Iris pigment epithelial cell (primary cell): ENCODE measurements around the gene ENOPH1.
A peak's percentile ranks its signal among the peaks of the same experiment; 100 is the strongest.
"Not testable (repeated sequence)": the region's sequence is repeated elsewhere in the genome, so short reads cannot be mapped to it uniquely, and the experiment has no call there.

Source experiments
- DNase-seq: peaks from one replicate; pipeline ENCODE4 v3.0.0-alpha.2; 2011; ENCODE audit warnings: low read depth

Gene ENOPH1

DNA sequence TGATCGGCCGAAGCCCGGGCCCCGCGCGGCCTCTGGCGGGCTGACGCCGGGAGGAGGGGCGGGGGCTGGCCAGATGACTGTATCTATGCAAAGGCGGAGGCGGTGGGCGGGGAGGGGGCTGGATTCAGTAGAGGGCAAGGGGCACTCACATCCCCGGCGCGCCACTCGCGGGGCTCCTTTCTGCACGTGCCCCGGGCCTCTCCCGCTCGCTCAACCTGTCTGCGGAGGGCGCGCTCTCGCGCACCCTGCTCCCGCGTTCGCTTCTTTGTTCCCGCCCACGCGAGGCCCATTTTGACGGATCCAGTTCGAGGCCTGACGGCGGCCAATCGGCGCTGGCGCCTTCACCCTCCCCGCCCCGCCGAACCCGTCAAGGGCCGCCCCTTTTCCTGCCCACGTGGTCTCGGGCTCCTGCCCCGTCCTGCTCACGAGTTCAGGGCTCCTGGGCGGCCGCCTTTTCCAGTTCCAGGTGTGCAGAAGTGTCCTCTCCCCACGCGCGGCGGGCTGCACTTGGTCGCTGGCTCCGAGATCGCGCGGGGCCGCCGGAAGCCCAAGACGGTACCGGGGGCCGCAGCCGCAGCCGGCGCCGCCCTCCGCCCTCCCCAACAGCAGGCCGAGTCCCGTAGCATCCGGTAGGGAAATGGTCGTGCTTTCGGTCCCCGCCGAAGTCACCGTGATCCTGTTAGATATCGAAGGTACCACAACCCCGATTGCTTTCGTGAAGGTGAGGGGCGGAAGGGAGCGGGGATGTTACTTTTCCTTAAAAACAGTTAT lies at the start of gene ENOPH1, which contains the start of gene HNRNPDL:
TSS of gene ENOPH1 (plus strand) at position 398 of the 771 bp plus-strand sequence. CDS start at position 638, 240 bp downstream.
TSS of gene HNRNPDL (minus strand) at position 270 of the 771 bp plus-strand sequence. CDS start 772 bp downstream, outside the sequence.
- DNase-seq = peak; percentile 96

DNA sequence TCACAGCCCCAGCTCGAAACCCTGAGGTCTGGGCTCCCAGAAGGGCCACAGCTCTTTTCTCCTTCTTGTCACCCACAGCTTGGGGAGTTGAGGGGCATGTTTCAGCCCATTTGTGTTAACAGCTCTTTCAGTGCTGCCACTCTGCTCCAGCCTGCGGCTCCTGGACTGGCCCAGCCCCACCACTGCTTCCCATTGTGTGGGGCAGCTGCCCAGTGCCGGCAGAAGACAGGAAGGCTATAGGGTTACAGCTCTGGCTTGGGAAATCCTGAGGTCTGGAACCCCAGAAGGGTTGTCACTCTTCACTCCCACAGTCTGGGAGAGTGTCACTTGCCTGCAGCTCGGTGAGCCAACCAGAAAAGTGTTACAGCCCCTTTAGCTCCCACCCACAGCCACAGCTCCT lies 49.6 kb upstream of the ENOPH1 start:
- DNase-seq = no peak

- DNase-seq = no peak
Observed at GRCh38 chr4:82381235-82381634, 49.2 kb upstream of the ENOPH1 start.

DNA sequence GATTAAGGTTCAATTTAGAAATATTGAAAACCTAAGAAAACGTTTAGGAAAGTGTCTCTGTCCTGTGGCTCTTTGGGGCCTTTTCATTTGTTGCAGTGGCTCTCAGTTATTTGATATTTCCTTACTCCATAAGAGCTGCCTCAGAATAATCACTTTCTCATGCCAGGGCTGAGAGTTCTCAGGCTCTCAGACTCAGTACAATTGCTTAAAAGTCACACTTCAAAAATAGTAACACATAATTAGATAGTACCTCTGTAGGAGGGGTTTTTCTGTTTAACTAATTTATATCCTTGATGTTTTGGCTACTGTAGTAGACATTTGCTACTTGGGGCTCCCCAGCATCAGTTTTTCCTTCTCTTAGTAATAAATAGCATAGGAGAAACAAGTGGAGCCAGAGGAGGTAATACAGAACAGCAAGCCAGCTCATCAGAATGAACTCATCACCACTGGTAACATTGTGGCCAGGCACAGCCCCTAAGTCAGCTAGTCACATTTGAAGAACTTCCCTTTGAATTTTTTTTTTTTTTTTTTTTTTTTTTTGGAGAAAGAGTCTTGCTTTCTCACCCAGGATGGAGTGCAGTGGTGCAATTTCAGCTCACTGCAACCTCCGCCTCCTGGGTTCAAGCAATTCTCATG lies 48.6 kb upstream of the ENOPH1 start:
- no peak for DNase-seq

- peak; percentile 61 for DNase-seq
Observed at GRCh38 chr4:82382751-82383150, 47.6 kb upstream of the ENOPH1 start.

- DNase-seq = not testable (repeated sequence)
Observed at GRCh38 chr4:82386312-82386711, 44.1 kb upstream of the ENOPH1 start.

GRCh38 chr4:82388405-82388804 lies 42.0 kb upstream of the ENOPH1 start:
- no peak for DNase-seq

DNA sequence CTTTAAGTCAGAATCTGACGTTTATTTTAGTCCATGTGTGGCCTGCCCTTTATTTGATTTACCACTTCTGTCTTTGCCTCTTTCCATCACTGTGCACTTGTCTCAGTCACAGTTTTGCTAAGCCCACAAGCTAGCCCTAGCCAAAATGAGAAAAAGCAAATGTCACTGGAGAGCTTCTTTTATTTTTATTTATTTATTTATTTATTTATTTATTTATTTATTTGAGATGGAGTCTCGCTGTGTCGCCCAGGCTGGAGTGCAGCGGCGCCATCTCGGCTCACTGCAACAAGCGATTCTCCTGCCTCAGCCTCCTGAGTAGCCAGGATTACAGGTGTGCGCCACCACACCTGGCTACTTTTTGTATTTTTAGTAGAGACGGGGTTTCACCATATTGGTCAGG lies 40.3 kb upstream of the ENOPH1 start:
- not testable (repeated sequence) for DNase-seq

- DNase-seq = no peak
Observed at GRCh38 chr4:82394896-82395295, 35.5 kb upstream of the ENOPH1 start.

DNA sequence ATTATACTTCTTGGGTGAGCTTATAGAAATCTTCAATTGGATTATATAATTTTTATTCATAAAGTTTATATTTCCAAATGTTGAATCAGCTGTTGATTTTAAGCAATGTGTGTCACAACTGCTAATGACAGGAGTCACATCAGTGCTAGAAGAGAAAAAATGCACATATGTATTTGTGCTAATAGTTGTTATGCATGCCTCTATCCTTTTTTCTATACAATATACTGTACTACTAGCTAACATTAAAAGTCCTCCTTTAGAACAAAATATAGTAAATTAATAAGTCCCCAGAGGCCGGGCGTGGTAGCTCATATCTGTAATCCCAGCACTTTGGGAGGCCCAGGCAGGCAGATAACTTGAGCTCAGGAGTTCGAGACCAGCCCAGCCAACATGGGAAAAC lies 32.9 kb upstream of the ENOPH1 start:
- DNase-seq = no peak

GRCh38 chr4:82398263-82398662 lies 32.1 kb upstream of the ENOPH1 start:
- no peak for DNase-seq

GRCh38 chr4:82401600-82401999 lies 28.8 kb upstream of the ENOPH1 start:
- no peak for DNase-seq

- no peak for DNase-seq
Observed at GRCh38 chr4:82402196-82402775, 28.1 kb upstream of the ENOPH1 start.

GRCh38 chr4:82403725-82404124 lies 26.7 kb upstream of the ENOPH1 start:
- no peak for DNase-seq

DNA sequence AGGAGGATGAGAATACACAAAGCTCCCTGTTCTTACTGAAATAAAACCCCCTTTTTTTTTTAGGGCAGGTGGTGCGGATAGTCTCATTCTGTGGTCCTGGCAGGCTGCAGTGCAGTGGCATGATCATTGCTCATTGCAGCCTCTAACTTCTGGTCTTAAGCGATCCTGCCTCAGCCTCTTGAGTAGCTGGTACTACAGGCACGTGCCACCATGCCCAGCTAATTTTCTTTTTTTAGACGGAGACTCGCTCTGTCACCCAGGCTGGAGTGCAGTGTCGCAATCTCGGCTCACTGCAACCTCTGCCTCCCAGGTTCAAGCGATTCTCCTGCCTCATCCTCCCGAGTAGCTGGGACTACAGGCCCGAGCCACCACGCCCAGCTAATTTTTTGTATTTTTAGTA lies 15.3 kb upstream of the ENOPH1 start:
- not testable (repeated sequence) for DNase-seq

DNA sequence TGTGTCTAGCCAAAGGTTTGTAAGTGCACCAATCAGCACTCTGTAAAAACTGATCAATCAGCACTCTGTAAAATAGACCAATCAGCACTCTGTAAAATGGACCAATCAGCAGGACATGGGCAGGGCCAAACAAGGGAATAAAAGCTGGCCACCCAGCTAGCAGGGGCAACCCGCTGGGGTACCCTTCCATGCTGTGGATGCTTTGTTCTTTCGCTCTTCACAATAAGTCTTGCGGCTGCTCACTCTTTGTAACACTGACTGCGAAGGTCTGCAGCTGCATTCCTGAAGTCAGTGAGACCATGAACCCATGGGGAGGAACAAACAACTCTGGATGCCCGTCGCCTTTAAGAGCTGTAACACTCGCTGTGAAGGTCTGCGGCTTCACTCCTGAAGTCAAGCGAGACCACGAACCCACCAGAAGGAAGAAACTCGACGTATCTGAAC lies 14.4 kb upstream of the ENOPH1 start:
- no peak for DNase-seq

DNA sequence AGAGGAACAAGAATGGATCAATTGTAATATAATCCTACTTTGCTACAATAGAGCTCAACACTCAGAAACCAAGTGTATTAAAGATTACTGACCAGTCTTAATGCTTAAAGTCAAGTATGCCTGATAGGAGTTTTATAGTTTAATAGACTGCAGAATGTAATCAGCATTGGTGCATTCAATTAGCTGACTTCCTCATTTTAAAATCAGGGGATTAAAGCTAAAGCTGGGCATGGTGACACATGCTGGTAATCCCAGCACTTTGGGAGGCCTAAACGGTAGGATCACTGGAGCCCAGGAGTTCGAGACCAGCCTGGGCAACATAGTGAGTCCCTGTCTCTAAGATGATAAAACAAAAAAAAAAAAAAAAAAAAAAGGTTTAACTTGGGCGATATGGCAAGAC lies 10.9 kb upstream of the ENOPH1 start:
- no peak for DNase-seq

GRCh38 chr4:82421796-82422560 lies 8.4 kb upstream of the ENOPH1 start:
- DNase-seq = no peak

DNA sequence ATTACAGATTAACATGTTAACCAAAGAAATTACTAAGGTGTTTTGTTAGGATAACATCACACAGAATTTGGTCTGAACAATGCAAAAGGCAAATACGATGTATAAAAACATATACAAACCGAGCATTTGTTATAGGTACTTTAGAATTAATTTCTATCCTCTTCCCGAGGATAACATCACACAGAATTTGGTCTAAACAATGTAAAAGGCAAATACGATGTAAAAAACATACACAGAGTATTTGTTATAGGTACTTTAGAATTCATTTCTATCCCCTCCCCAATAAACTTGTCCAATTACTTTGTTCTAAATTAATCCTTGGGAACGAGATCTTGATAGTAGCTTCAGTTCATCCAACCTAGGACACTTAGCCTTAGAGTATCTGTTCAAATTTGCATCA lies 7.8 kb upstream of the ENOPH1 start:
- no peak for DNase-seq

GRCh38 chr4:82423245-82424054 lies 6.9 kb upstream of the ENOPH1 start:
- DNase-seq = peak; percentile 36

- DNase-seq = no peak
Observed at GRCh38 chr4:82425478-82425877, 4.9 kb upstream of the ENOPH1 start.
